ENCODE results near the gene STON1. TPM values are rescaled to one million over a fixed set of nuclear protein-coding genes. Genes with fewer than 3 reads are reported as not detected.

STON1 gene
- total RNA-seq, 3 donors from 2014 or later, result 5.5 to 118 (median 6.0) TPM

GRCh38 chr2:48574353-48575287 is 44.7 kb downstream of the STON1 start:
- no peaks in the 10 kb centered on the region for H3K4me1 ChIP-seq (ENCODE audit: low read depth)
- no peak for TF ChIP-seq CTCF (IDR thresholded peaks at IDR 0.05)
- H3K36me3 ChIP-seq (ENCODE audit: low read depth), result no peaks in the 10 kb centered on the region
- ATAC-seq (no peak), DNase-seq (no peak)
- no peaks in the 10 kb centered on the region for H3K9me3 ChIP-seq
- intact Hi-C loops (cut with DNase I, micrococcal nuclease), result no loop called here
- no peak overlapping the region for H3K4me3 ChIP-seq

GRCh38 chr2:48578313-48578712 is 48.4 kb downstream of the STON1 start:
- Histone ChIP-seq H3K4me3 (no peak overlapping the region), H3K4me1 (ENCODE audit: low read depth) (no peaks in the 10 kb centered on the region), H3K36me3 (ENCODE audit: low read depth) (no peaks in the 10 kb centered on the region), H3K9me3 (no peaks in the 10 kb centered on the region)
- ATAC-seq, result no peak
- DNase-seq, result no peak
- intact Hi-C loops (cut with DNase I, micrococcal nuclease), result no loop called here
- TF ChIP-seq CTCF (IDR thresholded peaks at IDR 0.05), result no peak

- ATAC-seq (no peak), DNase-seq (no peak)
- intact Hi-C loops (cut with DNase I, micrococcal nuclease), result no loop called here
- no peaks in the 10 kb centered on the region for H3K9me3 ChIP-seq
- H3K4me3 ChIP-seq, result no peak overlapping the region
- H3K36me3 ChIP-seq (ENCODE audit: low read depth), result no peaks in the 10 kb centered on the region
- no peaks in the 10 kb centered on the region for H3K4me1 ChIP-seq (ENCODE audit: low read depth)
- TF ChIP-seq CTCF (IDR thresholded peaks at IDR 0.05), result no peak
These were observed 54.0 kb downstream of the STON1 start for GRCh38 chr2:48583961-48584360.

- H3K9me3 ChIP-seq, result no peaks in the 10 kb centered on the region
- no peak overlapping the region for H3K4me3 ChIP-seq
- TF ChIP-seq CTCF (IDR thresholded peaks at IDR 0.05), result no peak
- H3K36me3 ChIP-seq (ENCODE audit: low read depth), result no peaks in the 10 kb centered on the region
- no peak for ATAC-seq
- DNase-seq, result no peak
- H3K4me1 ChIP-seq (ENCODE audit: low read depth), result no peaks in the 10 kb centered on the region
- intact Hi-C loops (cut with DNase I, micrococcal nuclease), result no loop called here
These were observed 54.6 kb downstream of the STON1 start for GRCh38 chr2:48584551-48584950.

- TF ChIP-seq CTCF (IDR thresholded peaks at IDR 0.05), result no peak
- no peak overlapping the region for H3K4me3 ChIP-seq
- H3K9me3 ChIP-seq, result no peaks in the 10 kb centered on the region
- no peak for DNase-seq
- ATAC-seq, result no peak
- intact Hi-C loops (cut with DNase I, micrococcal nuclease), result no loop called here
- H3K36me3 ChIP-seq (ENCODE audit: low read depth), result no peaks in the 10 kb centered on the region
- H3K4me1 ChIP-seq (ENCODE audit: low read depth), result no peaks in the 10 kb centered on the region
These were observed 56.5 kb downstream of the STON1 start for GRCh38 chr2:48586433-48586832.
